Right lobe of liver (tissue), 4 donors: ENCODE results near the gene CMBL.

Source experiments
- POLR2A ChIP-seq: fragments of 450-650 bp; IDR thresholded peaks from one replicate; pipeline ENCODE4 v1.6.1; 2017; ENCODE audit warnings: antibody characterized with exemption, mild to moderate bottlenecking
- TF ChIP-seq, protein P1 (sequence below), 4 donors: fragments of 200-600 bp in 3 of 4; fragments of 450-650 bp in 1 of 4; IDR thresholded peaks; one replicate each; pipeline versions ENCODE4 v1.5.1 to v1.8.0; 2016 to 2022; ENCODE audit warnings: antibody characterized with exemption in 4 of 4, mild to moderate bottlenecking in 2 of 4
- donor health status: DM: no; HTN: no; CAD: no.
- donor health status: DM: no; HTN: no; CAD: no.
- donor health status: DM: no; HTN: yes; CAD: no.

GRCh38 chr5:10332301-10332700, 24.6 kb upstream of the CMBL start:
- TF ChIP-seq, protein P1, sequence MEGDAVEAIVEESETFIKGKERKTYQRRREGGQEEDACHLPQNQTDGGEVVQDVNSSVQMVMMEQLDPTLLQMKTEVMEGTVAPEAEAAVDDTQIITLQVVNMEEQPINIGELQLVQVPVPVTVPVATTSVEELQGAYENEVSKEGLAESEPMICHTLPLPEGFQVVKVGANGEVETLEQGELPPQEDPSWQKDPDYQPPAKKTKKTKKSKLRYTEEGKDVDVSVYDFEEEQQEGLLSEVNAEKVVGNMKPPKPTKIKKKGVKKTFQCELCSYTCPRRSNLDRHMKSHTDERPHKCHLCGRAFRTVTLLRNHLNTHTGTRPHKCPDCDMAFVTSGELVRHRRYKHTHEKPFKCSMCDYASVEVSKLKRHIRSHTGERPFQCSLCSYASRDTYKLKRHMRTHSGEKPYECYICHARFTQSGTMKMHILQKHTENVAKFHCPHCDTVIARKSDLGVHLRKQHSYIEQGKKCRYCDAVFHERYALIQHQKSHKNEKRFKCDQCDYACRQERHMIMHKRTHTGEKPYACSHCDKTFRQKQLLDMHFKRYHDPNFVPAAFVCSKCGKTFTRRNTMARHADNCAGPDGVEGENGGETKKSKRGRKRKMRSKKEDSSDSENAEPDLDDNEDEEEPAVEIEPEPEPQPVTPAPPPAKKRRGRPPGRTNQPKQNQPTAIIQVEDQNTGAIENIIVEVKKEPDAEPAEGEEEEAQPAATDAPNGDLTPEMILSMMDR (IDR thresholded peaks at IDR 0.05), result no peak
- TF ChIP-seq POLR2A, result no peak
